AG10803 (cell line): ENCODE measurements around the gene PADI4.

Experiments
- DNase-seq: peaks from one replicate; pipeline ENCODE4 v3.0.0; 2010; ENCODE audit warnings: low read depth
- H3K4me3 ChIP-seq: 2 replicates; pipeline ENCODE4 v1.5.1; 2011; ENCODE audit warnings: mild to moderate bottlenecking, low read length, control low read depth
- CTCF ChIP-seq: conservative IDR thresholded peaks from 2 replicates; pipeline ENCODE4 v1.5.1; 2011; ENCODE audit warnings: mild to moderate bottlenecking, low read length, control low read depth, inconsistent platforms

Gene PADI4

DNA sequence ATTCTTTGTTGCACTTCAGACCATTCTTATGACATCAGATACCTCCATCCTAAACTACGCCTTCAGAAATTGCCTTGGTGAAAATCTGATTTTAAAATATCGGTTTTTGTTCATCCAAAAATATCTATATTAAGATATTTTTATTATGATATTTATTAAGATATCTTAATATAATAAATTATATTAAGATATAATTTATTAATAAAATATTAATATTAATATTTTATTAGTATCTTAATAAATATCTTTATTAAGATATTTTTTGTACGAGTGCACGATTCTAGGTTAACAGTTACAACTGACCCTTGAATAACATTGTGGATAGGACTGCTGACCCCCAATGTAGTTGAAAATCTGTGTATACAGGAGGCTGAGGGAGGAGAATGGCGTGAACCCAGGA lies 20.9 kb downstream of the PADI4 start:
- no peak for TF ChIP-seq CTCF
- no peak for DNase-seq
- no peak overlapping the region for H3K4me3 ChIP-seq

GRCh38 chr1:17329610-17330009 lies 21.6 kb downstream of the PADI4 start:
- no peak for DNase-seq
- TF ChIP-seq CTCF: no peak
- no peak overlapping the region for H3K4me3 ChIP-seq

- DNase-seq: no peak
- no peak for TF ChIP-seq CTCF
- H3K4me3 ChIP-seq: no peak overlapping the region
Observed at GRCh38 chr1:17330856-17331255, 22.9 kb downstream of the PADI4 start.

DNA sequence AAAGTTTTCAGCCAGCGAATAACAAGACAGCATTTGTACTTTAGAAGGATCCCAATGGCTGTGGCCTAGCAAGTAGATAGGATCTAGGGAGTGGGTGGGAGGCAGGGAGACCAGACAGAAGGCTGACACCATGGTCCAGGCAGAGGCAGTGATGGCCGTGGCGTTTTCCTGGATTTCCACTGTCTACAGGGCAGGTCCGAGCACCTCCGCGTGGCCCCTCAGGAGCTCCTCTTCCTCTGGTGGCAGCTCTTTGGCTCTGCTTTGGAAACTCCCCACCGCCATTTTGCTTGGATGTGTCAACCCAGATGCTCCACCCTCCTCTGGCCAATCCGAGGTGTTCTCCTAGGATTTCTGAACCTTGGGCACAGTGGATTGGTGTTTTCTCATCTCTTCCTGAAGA lies 25.1 kb downstream of the PADI4 start:
- H3K4me3 ChIP-seq: no peak overlapping the region
- DNase-seq: no peak
- no peak for TF ChIP-seq CTCF

DNA sequence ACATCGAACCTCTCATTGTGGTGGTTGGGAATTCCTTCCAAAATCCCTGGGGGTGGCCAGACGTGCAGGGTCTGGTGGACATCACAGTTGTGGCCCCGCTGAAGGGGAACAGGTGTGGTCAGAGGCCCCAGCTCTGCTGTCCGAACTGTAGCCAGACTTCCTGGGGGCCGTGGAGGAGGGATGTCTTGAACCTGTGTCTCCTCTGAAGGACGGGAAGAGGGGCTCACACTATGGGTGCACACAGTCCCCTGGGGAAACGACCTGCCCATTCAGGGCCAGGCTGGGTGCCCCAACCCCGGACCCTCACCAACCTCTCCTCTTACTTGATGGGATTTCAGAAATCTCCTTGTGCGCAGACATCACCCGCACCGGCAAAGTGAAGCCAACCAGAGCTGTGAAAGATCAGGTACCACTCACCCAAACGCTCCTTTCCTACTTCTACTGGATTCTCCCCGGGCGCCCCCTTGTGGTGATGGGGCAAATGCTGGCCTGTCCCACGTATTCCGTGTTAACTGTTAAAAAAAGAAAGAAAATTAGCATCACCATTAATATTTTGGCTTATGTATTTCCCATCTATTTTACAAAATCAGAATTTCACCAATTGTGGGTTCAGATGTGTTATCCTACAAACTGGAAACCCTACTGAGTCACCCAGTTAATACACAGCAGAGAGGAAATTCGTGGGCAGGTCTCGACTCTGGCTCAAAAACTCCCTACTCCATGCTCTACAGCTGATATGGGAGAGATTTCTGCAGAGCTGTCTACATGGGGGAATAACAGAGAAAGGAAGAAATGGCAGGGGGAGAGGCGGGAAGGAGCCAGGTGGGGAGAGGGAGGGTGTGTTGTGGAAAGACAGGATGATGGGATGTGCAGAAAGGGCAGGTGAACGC lies 28.1 kb downstream of the PADI4 start:
- peak; percentile 90 for TF ChIP-seq CTCF
- peak; percentile 53 for DNase-seq
- no peak overlapping the region for H3K4me3 ChIP-seq

DNA sequence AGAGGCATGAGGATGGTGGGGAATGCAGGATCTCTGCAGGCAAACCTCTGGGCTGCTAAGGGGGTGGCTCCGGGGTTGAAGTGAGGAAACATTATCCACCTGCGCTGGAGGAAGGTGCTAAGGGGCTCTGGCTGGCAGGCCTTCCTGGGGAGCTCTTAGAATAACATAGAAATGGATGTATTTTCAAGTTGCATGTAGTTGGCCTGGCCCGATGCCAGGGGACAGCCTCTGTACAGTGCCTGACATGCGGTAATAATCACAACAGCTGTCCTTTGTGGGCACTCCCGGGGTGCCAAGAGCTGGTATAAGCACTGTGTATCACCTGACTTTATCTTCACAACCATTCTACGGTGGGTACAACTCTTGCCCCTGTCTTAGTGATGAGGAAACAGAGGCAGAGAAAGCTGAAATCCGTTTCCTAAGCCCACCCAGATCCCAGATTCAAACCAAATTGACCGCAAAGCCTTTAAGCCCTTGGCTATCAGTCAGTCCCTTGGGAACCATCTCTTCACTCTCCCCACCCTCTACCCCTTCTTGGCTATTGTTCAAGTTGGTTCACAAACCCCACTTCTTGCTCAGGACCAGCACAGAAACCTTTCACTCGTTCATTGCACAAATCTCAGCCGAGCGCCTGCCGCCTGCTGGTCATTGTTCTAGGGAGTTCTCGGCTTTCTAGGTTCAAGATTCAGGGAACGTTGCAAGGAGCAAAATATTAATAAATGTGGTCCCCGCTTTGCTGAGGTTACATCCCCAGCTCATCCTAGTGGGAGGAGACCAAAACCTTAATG lies 30.9 kb downstream of the PADI4 start:
- no peak for DNase-seq
- no peak overlapping the region for H3K4me3 ChIP-seq
- peak; percentile 42 for TF ChIP-seq CTCF
